Dermis microvascular lymphatic vessel endothelial cell (primary cell): ENCODE data around the gene FHIT. TPM values are rescaled to one million over a fixed set of nuclear protein-coding genes. Genes with fewer than 3 reads are reported as not detected.

Source experiments
- DNase-seq, 2 donors: peaks; one replicate each; pipeline versions ENCODE4 v3.0.0 to v3.0.0-alpha.2; 2010; ENCODE audit warnings: low read depth in 2 of 2
- total RNA-seq: library from RNA; depleted of rRNA; stranded (reverse); fragments of >200 nt; gene quantifications from 2 replicates; pipeline ENCODE4 v1.2.1, GENCODE V29; 2014

The FHIT gene
- total RNA-seq, 1 donor from 2014 or later, result 0.51 TPM

DNA sequence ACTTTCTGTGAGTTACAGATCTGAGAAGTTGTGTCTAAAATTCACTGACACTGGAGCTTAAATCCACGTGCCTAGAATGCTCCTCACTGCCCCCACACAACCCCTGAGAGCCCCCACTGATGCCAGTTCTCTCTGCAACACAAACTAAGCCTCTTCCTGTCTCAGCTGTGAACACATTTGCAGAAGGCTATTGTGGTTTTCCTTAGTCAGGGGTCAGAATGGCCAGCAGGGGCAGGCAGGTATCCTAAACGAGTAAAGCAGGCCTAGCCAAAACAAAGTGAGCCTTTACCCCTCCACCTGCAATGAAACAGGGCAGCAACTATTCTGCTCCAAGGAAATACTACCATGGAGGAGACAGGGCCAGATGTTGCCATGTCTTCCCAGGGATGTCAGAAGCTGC is 78.6 kb downstream of the FHIT start:
- DNase-seq, result no peak

DNA sequence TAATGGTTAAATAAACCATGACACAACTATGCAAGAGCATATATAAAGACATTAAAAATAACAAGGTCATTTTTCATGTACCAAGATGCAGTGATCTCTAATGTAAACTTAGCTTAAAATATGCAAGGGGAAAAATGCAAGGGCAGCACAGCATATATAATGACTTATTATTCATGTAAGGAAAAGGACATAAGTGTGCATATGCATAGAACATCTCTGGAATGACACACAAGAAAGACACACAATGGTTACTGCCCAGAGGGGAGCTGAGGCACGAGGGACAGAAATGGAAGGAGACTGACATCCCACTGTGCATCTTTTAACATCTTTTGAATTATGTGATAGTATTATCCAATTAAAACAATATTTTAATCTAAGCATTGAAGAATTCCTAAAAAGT is 79.0 kb downstream of the FHIT start:
- no peak for DNase-seq

DNA sequence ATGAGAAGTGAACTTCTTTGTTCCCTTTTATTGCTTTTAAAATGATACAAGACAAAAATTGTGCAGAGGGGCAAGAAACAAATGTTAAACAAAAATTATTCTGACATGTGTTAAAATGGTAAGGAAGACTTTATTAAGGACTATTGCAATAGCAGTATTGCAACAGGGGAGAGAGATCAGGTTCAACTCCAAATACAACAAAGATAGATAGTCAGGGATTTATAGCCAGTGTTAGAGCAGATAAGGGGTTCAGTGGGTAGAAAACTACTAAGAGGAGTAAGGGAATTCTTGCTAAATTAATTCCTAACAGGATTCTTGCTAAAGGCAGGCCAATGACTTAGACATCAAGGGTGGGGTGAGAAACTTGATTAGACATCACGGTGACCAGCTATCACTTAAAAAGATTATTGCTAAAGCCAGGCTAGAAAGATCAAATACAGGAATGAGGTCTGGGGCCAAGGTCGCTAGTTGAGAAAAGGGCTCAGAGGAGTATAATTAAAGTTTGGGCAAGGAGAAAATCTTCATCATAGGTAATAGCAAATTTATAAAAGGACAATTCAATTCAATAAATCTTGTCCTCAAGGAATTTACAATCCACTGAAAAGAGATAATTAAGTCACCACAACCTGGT is 81.5 kb downstream of the FHIT start:
- DNase-seq, result no peak

DNA sequence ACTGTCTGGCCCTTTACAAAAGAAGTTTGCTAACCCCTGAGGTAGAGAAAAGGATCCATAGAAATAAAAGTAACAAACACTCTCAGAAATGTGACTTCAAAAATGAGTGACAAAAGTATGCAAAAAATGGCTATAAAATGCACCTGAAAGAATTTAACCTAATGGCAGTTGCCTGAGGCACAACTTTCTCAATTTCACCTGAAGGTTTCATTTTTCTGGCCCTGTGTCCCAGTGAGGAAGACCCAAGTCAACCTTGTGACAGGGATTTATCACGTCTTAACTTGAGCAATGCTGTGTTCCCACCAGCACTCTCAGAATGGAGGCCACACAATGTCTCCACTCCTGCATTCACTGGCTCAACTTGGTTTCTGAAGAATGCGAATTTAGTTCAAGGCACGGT is 83.0 kb downstream of the FHIT start:
- no peak for DNase-seq

DNA sequence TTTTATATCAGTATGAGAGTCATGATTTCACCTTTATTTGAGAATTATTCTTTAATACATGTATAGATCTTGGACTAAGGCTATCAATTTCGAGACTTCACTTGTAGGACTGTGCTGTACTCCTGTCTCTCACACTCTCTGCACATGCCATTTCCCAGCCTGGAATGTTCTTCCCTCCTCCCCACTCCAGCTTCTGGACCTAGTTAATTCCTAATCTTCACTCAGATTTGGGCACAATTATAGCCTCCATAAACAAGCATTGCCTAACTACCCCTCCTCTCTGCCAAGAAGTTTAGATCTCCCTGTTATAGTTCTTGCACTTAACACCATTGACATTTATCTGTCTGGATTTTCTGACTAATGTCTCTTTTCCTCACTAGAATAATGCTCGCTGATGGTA is 88.3 kb downstream of the FHIT start:
- DNase-seq, result no peak

DNA sequence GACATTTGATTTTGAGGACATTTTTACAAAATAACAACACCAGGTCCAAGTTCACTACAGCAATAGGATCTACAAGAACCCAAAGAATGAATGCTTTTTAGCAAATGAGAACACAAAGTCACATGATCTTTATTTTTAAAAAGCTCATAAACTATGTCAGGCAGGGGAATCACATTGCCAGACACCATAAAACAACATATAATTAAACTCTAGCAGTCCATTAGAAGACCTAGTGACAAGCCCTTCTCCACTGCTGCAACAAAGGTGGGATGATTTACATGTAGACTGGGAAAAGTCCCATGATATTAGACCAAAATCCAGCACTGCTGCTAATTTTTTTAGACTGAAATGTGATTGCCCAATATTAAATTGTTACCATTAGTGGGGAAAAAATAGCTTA is 92.6 kb downstream of the FHIT start:
- no peak for DNase-seq

DNA sequence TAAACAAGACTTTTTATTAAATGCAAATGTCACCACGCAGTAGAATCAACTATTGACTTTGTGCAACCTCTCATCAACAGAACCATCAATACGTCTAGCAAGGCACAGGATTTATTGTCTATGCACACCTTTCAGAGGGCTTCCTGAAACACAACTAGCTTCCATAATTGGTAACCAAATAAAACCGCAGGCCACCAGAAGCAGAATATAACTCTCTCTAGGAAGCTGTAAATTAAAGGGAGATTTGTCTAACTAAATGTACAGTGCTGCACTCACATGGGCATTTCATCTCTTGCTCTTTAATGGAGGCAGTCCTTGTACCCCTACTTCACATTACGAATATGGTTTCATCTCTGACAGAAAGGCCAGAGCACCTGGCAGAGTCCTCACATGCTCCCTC is 93.0 kb downstream of the FHIT start:
- no peak for DNase-seq

DNA sequence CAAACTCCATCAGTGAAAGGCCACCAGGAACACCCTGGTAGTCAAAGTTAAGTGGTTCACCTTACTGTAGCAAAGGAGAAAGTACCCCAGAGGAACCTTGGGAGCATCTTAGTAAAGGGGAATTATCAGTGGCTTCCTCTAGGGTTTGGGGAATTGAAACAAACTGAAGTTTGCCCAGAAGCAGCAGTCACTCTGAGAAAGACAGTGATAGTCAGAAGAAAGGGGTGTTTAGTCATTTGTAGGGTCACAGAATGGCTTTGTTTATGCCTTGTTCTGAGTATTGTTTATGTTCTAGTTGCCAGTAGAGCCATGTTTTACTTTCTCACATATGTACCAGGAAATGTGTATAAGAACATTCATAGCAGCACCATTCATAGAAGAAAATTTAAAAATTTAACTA is 93.8 kb downstream of the FHIT start:
- DNase-seq, result no peak

DNA sequence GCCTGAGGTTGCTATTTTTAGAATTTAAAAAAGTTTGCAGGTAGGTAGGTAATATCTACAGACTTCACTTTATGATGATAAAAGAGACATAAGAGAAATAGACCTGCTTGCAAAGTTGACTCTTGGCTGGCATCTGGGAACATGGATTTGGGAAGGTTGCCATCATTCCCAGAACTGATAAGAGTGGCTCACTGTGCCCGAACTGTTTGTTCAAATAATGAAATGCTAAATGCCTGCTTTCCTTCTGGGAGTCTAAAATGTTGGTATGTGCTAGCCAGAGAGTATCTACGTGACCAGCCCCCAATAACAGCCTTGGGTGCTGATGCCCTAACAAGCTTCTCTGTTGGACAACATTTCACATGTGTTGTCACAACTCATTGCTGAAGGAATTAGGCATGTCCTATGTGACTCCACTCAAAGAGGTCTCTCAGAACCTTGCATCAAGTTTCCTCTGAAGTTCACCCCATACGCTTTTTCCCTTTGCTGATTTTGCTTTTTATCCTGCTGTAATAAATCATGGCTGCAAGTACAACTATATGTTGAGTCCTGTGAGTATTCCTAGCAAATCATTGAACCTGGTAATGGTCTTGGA is 95.5 kb downstream of the FHIT start:
- DNase-seq, result no peak

DNA sequence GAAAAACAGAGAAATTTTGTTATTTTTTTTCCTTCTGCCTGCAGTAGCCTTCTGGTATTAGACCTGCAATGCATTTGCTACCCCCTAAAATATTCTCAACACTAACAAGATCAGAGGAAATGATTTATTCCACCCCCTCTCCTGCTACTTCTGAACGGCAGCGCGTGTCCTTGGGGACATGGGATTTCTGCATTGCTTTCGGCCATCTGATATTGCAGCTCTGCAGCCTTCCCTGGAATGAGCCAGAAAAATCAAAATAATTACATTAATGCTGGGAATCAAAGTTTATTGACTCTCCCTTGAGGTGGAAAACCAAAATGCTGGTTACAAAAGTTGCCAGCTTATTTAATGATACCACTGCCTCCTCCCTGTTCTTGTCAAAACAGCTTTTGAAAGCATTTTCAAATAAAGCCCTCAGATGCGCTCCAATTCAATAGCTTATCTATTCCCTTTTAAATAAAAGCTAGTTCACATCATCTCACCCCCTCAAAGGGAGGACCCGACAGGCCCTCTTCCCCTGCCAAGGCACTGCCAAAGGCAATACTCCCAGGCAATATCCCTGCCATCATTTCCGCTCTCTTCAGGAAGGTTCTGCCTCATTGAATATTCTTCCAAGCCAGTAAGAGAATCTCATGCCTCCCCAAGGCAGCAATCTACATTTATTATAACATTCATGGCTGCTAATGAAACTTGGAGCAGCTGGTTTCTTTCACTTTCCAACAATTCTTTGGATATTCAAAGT is 96.6 kb downstream of the FHIT start:
- no peak for DNase-seq

DNA sequence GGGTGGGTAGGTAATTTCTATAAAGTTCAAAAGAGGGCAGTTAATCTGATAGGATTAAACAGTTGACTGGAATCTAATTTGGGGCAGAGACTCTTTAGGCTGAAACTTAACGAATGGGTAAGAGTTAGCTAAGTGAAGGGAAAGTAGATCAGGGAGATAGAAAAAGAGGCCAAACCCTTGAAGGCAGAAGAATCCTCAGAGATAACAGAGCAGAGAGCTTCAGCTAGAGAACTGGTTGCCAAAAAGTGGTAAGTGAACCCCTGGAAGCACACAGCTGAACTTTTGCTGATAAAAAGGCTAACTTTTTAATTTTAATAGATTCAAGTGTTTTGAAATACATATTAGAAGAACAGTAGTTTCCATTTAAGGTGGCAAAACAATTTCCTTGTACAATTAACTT is 99.2 kb downstream of the FHIT start:
- DNase-seq, result no peak

DNA sequence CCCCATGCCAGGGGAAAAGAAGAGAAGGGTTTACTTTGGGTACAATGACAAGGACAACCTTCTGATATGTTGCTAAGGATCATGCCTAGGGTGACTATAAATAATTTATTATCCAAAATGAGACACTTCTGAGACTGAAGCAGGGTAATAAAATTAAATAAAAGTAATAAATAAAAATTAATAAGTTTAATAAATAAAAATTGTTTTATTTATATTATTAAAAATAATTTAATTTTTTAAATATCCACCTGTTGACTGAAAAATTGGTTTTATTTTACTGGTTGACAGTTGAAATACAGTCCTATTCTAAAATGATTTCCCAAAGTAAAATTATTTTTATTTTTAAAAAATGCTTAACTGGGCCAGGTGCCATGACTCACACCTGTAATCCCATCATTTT is 102.0 kb downstream of the FHIT start:
- DNase-seq, result no peak

DNA sequence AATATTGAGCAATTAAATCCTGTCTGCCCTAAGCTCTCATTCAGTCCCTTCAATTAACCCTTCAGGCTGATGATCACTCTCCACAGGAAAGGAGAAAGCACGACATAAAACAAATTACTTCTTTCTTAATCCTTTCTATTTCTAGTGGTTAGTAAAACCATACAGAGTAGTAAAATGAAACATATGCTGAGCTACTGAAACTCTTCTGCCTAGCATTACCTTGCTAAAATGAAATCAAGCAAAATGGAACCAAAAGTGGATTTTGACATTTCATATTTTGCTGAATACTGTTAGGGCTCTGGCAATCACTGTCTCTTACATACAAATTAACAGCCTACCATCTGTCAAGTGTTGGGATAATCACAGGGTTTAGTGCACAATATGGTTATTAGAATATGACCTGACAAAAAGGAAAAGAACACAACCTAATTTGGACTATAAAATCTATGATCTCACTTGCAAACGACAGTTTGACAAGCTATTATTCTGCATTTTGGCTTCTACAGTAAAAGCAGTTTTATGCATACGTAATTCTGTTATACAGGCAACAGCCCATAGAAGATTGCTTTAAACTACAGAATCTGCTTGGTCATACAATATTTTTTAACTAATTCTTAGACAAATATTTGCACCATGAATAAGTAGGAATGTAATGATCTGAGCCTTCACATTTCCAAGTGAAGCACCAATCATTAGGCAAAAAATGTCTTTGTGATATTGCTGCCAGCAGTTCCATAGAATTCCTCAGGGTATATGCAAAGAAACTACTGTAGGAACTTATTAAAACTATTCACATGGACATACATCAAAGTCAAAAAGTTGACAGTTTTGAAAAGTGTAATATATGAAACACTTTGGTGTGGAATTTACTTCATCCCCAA is 105.0 kb downstream of the FHIT start:
- DNase-seq, result no peak

DNA sequence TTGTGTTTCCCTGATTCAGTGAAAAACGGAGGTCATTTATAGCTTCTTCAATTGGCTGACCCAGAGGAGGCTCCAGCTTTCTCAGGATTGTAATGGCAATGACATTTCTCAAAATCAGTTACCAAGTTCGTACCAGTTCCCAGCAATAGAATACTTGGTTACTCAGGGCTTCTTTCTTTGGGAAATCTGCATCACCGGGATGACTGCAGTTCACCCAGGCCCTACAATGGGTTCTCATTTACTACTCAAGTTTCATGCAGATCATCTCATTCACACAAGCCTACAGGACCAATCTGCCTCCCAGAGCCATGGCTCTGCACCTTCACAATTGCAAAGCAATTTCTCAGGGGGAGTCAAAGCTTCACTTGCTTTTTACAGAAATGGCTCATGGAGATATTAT is 109.6 kb downstream of the FHIT start:
- DNase-seq, result no peak

DNA sequence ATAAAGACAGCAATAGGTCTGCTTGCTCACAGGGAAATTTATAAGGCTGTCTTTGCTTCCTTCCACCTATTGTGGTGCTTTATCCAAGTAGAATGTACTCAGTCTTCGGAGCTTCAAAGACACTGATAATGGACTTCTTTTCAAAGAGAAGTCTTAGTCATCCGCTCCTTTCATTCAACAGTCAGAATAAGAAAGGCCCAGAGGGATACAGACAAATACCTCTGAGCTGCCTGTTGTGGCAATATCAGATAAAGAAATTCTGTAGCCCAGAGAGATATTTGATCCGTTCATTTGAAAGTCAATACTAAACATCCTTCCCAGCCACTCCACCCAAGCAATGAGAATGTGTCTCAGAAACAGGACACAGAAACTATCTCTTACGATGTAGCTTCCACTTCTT is 110.0 kb downstream of the FHIT start:
- DNase-seq, result no peak

DNA sequence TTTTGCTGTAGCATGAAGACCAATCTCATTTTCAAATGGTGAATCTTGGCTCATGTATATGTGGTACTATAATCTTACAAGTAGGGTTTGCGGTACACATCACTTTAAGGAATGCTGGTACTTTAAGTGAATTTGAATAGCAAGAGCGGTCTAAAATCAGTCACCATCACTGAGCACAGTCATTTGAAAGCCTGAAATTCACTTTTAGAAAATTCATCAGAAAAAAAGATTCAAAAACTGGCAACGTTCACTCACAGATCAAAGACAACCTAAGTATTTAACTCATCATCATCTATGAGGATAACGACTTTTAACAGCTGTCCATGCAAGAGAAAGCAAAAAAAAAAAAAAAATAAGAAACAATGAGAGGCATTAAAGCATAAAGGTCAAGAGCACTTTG is 111.6 kb downstream of the FHIT start:
- DNase-seq, result no peak

DNA sequence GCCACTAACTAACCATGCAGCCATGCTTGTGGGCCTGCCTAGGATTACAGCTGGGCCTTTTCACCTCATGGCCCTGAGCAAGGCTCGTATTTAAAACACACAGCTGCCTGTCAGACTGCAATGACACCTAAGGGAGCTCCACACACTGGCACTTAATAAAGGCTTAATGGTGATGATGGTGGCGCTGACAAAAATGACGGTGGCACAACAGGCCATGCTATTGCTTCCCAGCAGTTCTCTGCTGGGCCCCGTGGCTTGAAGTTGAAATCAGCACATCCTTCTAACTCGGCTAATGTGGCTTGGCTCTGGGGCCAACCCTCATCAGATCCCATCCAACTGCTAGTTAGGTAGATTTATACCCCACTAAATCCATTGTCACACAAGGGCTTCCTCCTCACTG is 112.9 kb downstream of the FHIT start:
- no peak for DNase-seq

DNA sequence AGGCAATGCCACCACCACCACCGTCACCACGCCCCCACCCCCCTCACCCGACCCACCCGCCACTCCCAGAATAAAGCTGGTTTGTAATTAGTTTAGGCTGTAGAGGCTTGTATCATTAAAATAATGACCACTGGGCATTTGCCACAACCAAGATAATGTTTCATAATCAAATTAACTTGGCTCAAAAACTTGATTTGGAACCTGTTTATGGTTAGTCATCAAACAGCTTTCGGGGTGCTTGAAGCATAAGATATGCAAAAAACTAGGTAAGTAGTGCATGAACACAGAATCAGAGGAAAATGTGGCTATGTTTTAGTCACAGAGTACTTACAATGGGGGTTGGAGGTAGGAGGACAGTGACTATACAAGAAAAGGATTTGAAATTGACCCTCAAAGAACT is 115.1 kb downstream of the FHIT start:
- DNase-seq, result no peak

DNA sequence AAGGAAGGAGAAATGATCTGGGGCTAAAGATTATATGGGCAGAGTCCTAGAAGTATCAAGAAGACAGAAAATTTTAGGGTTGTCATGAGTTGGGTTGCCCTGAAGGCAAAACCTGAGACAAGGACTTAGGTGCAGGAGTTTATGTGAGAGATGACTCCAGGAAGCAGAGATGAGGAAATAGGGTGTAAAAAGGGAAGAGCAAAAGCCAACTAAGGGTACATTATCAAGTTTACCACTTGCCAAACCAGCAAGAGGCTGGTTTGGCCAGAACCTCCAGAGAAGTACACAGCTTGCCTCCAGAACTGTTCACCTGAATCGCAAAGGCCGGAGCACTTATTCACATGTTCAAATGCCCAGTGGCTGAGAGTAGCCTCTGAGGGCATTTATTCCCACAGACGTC is 116.7 kb downstream of the FHIT start:
- DNase-seq, result no peak

DNA sequence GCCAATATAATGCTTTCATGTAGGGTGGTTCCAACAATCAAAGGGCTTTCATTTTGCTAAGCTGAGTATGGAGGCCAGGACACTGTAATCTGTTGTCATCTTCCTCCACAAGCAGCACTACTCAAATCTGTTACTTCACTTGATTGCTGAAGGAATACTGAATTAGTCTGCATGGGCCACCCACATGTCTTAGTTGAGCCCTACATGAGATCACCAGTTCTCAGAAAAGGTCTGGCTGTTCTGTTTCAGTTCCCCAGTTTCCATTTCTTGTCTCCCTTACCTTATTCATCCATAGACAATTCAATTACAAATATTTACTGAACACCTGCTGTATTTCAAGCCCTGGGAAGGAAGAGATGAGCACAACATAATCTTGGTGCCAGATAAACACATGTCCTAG is 119.2 kb downstream of the FHIT start:
- no peak for DNase-seq

DNA sequence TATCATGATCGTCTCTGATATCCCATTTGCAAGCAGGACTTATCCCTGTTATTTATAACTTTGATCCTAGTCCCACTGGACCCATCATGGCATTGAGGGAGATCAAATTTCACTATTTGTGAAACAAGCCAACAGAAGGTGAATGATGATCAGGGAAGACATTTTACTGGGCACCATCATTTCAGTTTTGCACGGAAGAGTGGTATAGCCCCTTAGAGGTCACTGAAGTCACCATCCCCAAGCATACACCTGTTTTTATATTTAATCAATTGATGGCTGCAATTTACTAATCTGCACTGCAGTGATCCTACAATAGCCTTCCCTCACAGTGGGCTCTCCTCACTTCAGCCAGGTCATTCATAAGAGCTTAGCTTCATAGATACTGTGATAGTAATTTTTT is 132.4 kb downstream of the FHIT start:
- DNase-seq, result no peak
